Activated CD4-positive, alpha-beta T cell treated with anti-CD3 and anti-CD28 coated beads, Interleukin-2, amount 50 U/mL, for 48 hours (primary cell): ENCODE measurements around the gene CCNB2.

Source experiments
- DNase-seq, 2 experiments: peaks; one replicate each; pipeline ENCODE4 v3.0.0-alpha.2; 2020

CCNB2 gene

DNA sequence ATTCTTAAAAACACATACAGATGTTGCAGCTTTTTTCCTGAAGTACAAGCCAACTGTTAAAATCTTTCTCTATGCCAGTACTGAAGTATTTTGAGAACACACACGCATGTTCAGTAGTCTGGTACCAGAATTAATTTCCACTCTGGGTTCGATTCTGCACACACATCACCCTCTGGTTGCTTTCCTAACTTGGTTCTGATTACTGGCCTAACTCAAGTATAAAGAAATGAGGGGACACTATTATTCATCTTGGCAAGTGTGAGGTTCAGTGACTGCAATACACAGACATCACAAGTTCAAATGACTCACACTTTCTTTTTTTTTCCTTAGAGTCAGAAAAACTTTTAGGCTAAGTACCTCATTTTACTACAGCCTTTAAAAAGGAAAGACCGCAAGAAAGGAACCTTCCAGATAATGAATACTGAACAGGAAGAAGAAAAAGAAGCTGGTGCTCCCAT lies 64.3 kb downstream of the CCNB2 start:
- no peak for DNase-seq

DNA sequence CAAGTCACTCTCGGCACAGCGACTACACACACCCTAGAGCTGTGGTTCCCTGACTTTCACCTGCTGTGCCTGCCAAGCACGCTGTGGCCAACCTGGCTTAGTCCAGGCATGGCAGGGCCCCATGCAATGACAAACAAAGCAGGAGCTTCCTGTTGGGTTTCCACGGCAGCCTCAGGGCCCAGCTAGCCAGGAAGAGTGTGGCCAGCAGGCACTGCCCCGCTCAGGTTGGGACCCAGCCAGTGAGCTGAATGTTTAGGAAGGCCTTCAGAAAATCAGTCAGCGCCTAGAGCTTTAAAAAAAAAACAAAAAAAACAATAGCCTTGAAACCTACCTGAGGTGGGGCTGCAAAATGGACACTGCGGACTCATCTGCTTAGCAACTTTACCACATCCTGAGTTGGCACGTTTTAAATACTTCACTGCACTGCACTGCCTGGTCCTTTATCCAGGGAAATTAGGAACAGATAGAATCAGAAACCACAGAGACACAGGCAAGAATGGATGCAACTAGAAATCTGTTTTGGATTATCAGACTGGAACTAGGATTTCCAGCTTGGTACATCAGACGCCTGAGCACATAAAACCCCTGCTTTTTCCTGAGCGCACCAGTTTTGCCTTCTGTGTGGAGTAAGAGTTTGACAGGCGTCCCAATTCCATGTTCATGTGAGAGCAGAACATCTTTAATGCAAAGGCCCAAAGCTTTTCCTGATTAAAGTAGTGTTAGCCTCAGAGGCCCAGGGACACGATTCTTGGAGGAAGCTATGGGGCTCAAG lies 65.5 kb downstream of the CCNB2 start:
- DNase-seq = no peak

DNA sequence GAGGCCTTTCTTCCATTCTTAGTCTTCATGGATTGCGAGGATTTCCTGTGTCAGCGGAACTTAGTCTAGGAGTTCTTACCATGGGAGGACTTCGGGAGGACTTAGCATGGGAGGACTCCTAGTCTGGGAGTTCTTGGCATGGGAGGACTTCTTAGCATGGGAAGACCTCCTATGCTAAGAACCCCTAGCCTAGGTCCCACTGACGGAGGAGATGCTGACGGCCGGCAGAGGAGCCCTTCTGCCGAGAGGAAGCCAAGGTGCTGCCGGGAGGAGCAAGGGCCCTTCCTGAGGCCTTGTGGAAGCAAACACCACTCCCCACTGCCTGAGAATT lies 66.1 kb downstream of the CCNB2 start:
- no peak for DNase-seq

DNA sequence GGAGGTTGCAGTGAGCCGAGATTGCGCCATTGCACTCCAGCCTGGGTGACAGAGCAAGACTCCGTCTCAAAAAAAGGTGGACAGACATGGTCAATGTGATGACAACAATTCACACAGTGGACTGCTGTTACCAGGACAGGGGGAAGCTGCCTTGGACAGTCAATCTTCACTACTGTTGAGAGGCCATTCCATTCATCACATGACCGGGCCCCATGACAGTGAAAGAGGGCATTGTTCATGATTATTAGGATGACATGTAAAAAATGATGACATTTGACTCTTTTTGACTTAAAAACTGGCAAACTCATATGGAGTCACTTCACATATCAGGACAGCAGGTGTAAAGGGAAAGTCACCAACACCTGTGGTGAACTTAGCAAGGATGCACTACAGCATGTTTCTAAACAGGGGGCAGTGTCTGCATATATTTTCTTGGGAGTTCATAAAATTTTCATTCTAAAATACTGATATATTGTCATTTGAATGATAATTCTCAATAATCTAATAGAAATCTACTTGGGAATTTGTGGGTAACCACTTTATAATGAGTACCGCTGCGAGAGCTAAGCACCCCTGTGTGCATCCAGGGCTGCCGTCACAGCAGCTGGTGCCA lies 67.4 kb downstream of the CCNB2 start:
- DNase-seq = no peak

DNA sequence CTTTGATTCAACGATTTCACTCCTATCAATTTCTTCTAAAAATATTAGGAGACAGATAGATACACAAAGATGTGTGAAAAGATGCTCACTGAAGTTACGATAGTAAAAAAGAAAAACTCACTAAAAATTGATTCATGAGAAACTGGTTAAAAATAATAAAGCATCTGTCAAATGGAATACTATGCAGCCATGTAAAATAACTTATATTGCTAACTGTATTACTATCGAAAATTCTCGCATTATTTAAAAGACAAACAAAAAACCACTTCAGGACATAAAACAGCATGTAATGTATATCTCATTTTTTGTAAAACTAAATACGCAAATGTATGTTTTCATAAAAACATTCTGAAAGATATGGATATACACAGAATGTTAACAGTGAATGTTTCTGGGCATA lies 68.2 kb downstream of the CCNB2 start:
- no peak for DNase-seq

DNA sequence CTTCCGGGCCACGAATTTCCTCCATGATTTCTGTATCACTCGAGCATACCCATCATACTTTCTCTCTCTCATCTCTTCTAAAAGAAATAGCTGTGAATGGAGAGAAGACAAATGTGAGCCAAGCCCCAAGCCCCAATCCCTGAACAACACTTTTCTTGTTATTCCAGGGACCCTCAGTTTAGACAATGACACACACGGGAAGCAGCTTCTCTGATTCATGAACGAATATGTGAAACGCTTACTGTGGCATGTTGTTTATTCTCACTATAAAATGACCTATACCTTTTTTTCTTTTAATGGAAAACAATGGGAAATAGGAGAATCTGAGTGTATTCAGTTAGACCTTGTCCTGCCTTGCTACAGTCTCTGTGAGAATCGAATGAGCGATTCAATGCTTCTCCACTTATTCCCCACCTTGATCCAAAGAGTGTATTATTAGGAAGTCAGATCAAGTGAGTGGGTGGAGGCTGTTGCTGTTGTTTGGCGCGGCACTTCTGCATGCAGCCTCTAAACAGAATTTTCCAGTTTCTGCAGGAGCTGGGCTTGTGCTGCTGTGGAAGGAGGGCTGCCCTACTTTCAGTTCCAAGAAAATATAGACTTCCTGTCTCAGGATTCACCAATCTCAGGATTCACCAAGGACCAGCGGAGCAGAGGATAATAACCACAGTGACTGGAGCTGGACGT lies 69.3 kb downstream of the CCNB2 start:
- DNase-seq = no peak
